Kidney (tissue), 14 donors: ENCODE data around the gene INAFM2. TPM values are rescaled to one million over a fixed set of nuclear protein-coding genes. Genes with fewer than 3 reads are reported as not detected.
A peak's percentile ranks its signal among the peaks of the same experiment; 100 is the strongest.

Experiments used
- DNase-seq, 5 donors: peaks; one replicate each; pipeline ENCODE4 v3.0.0-alpha.2; 2013 to 2020
- FAIRE-seq: peaks from 2 replicates; lab custom pipeline; 2012; peaks lifted over from hg19 to GRCh38; lab: Jason Lieb, UNC
- H3K27ac ChIP-seq, 2 donors: one replicate each; pipeline ENCODE4 v1.7.0; 2013; ENCODE audit warnings: low read depth in 2 of 2, low read length in 2 of 2, inconsistent platforms in 1 of 2
- H3K27me3 ChIP-seq: one replicate; pipeline ENCODE4 v1.7.1; 2013; ENCODE audit warnings: low read length, inconsistent platforms; ENCODE audit not compliant: control insufficient read depth, insufficient read depth
- H3K36me3 ChIP-seq, 3 donors: one replicate each; pipeline versions ENCODE4 v1.7.0 to v1.7.1; 2013; ENCODE audit warnings: low read length in 3 of 3, control low read depth in 1 of 3, inconsistent platforms in 1 of 3; ENCODE audit not compliant: insufficient read depth in 3 of 3, control insufficient read depth in 2 of 3
- H3K4me1 ChIP-seq, 3 donors: one replicate each; pipeline versions ENCODE4 v1.7.0 to v1.7.1; 2013; ENCODE audit warnings: low read length in 3 of 3, inconsistent platforms in 1 of 3, low read depth in 1 of 3; ENCODE audit not compliant: control insufficient read depth in 2 of 3, insufficient read depth in 2 of 3
- H3K4me3 ChIP-seq, 3 donors: one replicate each; pipeline versions ENCODE4 v1.7.0 to v1.8.1; 2013; ENCODE audit warnings: low read length in 3 of 3, control low read depth in 1 of 3, inconsistent platforms in 1 of 3
- H3K9ac ChIP-seq, 3 donors: one replicate each; pipeline versions ENCODE4 v1.7.0 to v1.7.1; 2013; ENCODE audit warnings: low read length in 3 of 3, control low read depth in 1 of 3, inconsistent platforms in 1 of 3
- H3K9me3 ChIP-seq, 3 donors: one replicate each; pipeline versions ENCODE4 v1.7.0 to v1.7.1; 2013; ENCODE audit warnings: low read length in 3 of 3, control low read depth in 1 of 3, inconsistent platforms in 1 of 3; ENCODE audit not compliant: control insufficient read depth in 2 of 3, insufficient read depth in 1 of 3
- intact Hi-C: fragments of 100-400 bp; cut with DNase I; formaldehyde crosslinking; loops from one replicate; pipeline ENCODE4 v1.11.1; 2022
- polyA plus RNA-seq: library from polyadenylated mRNA; stranded (reverse); fragments of 350-450 nt; fragmentation: Illumina TruSeq; extraction: RNeasy Lipid Tissue Mini Kit (QIAGEN cat#74804); gene quantifications from one replicate; pipeline ENCODE4 v1.2.3, GENCODE V29; 2014; ENCODE audit warnings: low read depth, low replicate concordance; ENCODE audit not compliant: insufficient read depth
- total RNA-seq: library from RNA; stranded (reverse); fragmentation: NEBNext Ultra II Directional; extraction: Animal tissue kit (Norgen Biotek cat#: 25700); gene quantifications from one replicate; pipeline ENCODE4 v1.2.1, GENCODE V29; 2021
- TF ChIP-seq, protein P1 (sequence below): IDR thresholded peaks from 3 replicates; pipeline ENCODE4 v1.5.1; 2012; ENCODE audit warnings: mild to moderate bottlenecking, moderate library complexity, borderline replicate concordance; ENCODE audit not compliant: insufficient read depth; ENCODE audit errors: extremely low read depth
- donor health status: control.
- donor health status: control.
- donor health status: control.
- donor health status: control.
- donor health status: control.
- donor health status: DM: yes; HTN: yes; CAD: no.
- donor health status: Normal renal cell carcinoma (clear cell type).

The INAFM2 gene
- total and polyA plus RNA-seq, 2 donors from 2014 or later = 14.7 to 21.6 TPM

GRCh38 chr15:40282869-40283614, 40.5 kb upstream of the INAFM2 start, which contains the start of gene ANKRD63:
TSS of gene ANKRD63 (minus strand) at chr15:40283064. CDS start at chr15:40282586, 478 bp downstream.
- Histone ChIP-seq H3K9me3 (no peaks in the 10 kb centered on the region), H3K27ac (no peak within 1 kb of the TSS), H3K27me3 (peaks cover 27% of the 10 kb centered on the region), H3K36me3 (no peaks in the 10 kb centered on the region), H3K4me1 (peaks cover 0 to 11% (median 0%) of the 10 kb centered on the region in 3 donors), H3K9ac (no peak within 1 kb of the TSS), H3K4me3 (peak within 1 kb of the TSS in 2 of 3 donors; percentile 9 to 46)
- DNase-seq (peak in 1 of 5 donors; percentile 64), FAIRE-seq (no peak)
- TF ChIP-seq, protein P1, sequence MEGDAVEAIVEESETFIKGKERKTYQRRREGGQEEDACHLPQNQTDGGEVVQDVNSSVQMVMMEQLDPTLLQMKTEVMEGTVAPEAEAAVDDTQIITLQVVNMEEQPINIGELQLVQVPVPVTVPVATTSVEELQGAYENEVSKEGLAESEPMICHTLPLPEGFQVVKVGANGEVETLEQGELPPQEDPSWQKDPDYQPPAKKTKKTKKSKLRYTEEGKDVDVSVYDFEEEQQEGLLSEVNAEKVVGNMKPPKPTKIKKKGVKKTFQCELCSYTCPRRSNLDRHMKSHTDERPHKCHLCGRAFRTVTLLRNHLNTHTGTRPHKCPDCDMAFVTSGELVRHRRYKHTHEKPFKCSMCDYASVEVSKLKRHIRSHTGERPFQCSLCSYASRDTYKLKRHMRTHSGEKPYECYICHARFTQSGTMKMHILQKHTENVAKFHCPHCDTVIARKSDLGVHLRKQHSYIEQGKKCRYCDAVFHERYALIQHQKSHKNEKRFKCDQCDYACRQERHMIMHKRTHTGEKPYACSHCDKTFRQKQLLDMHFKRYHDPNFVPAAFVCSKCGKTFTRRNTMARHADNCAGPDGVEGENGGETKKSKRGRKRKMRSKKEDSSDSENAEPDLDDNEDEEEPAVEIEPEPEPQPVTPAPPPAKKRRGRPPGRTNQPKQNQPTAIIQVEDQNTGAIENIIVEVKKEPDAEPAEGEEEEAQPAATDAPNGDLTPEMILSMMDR = no peak
- intact Hi-C loops = no loop called here

DNA sequence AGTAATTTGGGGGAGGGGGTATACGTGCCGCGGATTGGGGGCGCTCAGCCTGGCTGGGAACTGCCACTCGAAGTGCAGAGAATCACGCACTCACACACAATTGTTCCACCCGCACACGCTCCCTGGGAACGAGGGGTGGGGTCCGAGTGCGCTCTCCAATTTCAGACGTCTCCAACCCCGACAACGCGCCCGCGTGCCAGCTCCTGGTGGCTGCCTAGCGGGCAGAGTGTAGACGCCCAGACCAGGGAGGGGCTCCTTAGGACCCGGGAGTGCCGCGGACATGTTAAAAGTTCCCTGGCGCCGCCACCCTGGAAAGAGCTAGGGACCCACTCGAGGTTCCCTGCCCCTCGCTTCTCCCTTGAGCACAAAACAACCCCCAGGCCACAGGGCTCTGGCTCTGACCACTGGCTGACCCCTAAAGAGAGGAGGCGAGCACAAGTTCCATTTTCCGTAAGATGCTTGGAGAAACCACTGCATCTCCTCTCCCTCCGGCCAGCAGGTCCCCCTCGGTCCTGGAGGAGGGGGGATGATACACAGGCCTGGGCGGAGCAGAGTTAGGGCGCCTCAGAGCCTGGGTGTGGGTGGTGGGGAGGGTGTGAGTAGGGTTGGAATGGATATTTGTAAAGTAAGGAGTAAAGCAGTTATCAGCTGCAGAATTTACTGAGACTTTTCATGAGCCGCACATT, 39.7 kb upstream of the INAFM2 start:
- FAIRE-seq = no peak
- H3K36me3 ChIP-seq = no peaks in the 10 kb centered on the region
- no peaks in the 10 kb centered on the region for H3K9me3 ChIP-seq
- H3K27ac ChIP-seq = no peak overlapping the region
- no peak overlapping the region for H3K9ac ChIP-seq
- no peak overlapping the region for H3K4me3 ChIP-seq
- no peak for DNase-seq
- intact Hi-C loops = no loop called here
- H3K27me3 ChIP-seq = peaks cover 27% of the 10 kb centered on the region
- TF ChIP-seq, protein P1 = no peak
- peaks cover 0 to 15% (median 4%) of the 10 kb centered on the region in 3 donors for H3K4me1 ChIP-seq

- TF ChIP-seq, protein P1 = no peak
- H3K27ac ChIP-seq = no peak overlapping the region
- intact Hi-C loops = no loop called here
- H3K4me3 ChIP-seq = no peak overlapping the region
- peaks cover 0 to 14% (median 10%) of the 10 kb centered on the region in 3 donors for H3K4me1 ChIP-seq
- no peaks in the 10 kb centered on the region for H3K36me3 ChIP-seq
- H3K27me3 ChIP-seq = peaks cover 21% of the 10 kb centered on the region
- H3K9ac ChIP-seq = no peak overlapping the region
- DNase-seq = peak in 1 of 5 donors; percentile 79
- FAIRE-seq = no peak
- H3K9me3 ChIP-seq = no peaks in the 10 kb centered on the region
Measured at GRCh38 chr15:40285151-40285550, 38.3 kb upstream of the INAFM2 start.
